H7 (cell line): ENCODE measurements around the gene SGMS1. TPM values are rescaled to one million over a fixed set of nuclear protein-coding genes. Genes with fewer than 3 reads are reported as not detected.
"Not testable (repeated sequence)": the region's sequence is repeated elsewhere in the genome, so short reads cannot be mapped to it uniquely, and the experiment has no call there.

Source experiments
- DNase-seq: peaks from one replicate; pipeline ENCODE4 v3.0.0; 2012
- H3K27me3 ChIP-seq: 2 replicates; pipeline ENCODE4 v1.6.0; 2011; ENCODE audit warnings: mild to moderate bottlenecking, low read length; ENCODE audit not compliant: control insufficient read depth, insufficient read depth
- H3K36me3 ChIP-seq: replicated peaks from 2 replicates; pipeline ENCODE4 v1.5.1; 2011; ENCODE audit warnings: low read length; ENCODE audit not compliant: control insufficient read depth, insufficient read depth
- H3K4me3 ChIP-seq: 2 replicates; pipeline ENCODE4 v1.5.1; 2011; ENCODE audit warnings: low read depth, mild to moderate bottlenecking, control low read depth, low read length, moderate library complexity; ENCODE audit not compliant: insufficient read depth
- total RNA-seq: library from RNA; depleted of rRNA; stranded (reverse); fragments of >200 nt; shearing (Covaris generic); gene quantifications from 2 replicates; pipeline ENCODE4 v1.2.3, GENCODE V29; 2014

SGMS1 gene
- total RNA-seq, 1 experiment from 2014 or later, result 19.4 TPM

GRCh38 chr10:50470345-50470744 lies 153.4 kb downstream of the SGMS1 start:
- Histone ChIP-seq H3K36me3 (no peaks in the 10 kb centered on the region), H3K27me3 (no peaks in the 10 kb centered on the region), H3K4me3 (no peak overlapping the region)
- no peak for DNase-seq

GRCh38 chr10:50469778-50470193 lies 154.0 kb downstream of the SGMS1 start:
- Histone ChIP-seq H3K4me3 (no peak overlapping the region), H3K36me3 (no peaks in the 10 kb centered on the region), H3K27me3 (no peaks in the 10 kb centered on the region)
- no peak for DNase-seq

- Histone ChIP-seq H3K36me3 (no peaks in the 10 kb centered on the region), H3K4me3 (no peak overlapping the region), H3K27me3 (no peaks in the 10 kb centered on the region)
- no peak for DNase-seq
These were observed 154.5 kb downstream of the SGMS1 start for GRCh38 chr10:50469288-50469687.

GRCh38 chr10:50467209-50467608 lies 156.5 kb downstream of the SGMS1 start:
- H3K4me3 ChIP-seq, result no peak overlapping the region
- no peaks in the 10 kb centered on the region for H3K36me3 ChIP-seq
- H3K27me3 ChIP-seq, result no peaks in the 10 kb centered on the region
- no peak for DNase-seq

- no peak for DNase-seq
- Histone ChIP-seq H3K4me3 (no peak overlapping the region), H3K36me3 (no peaks in the 10 kb centered on the region; the same call in none of the 2 replicates), H3K27me3 (no peaks in the 10 kb centered on the region)
These were observed 159.7 kb downstream of the SGMS1 start for GRCh38 chr10:50464004-50464409.

GRCh38 chr10:50461834-50462233 lies 161.9 kb downstream of the SGMS1 start:
- no peak for DNase-seq

GRCh38 chr10:50461123-50461522 lies 162.6 kb downstream of the SGMS1 start:
- no peak overlapping the region for H3K4me3 ChIP-seq
- H3K27me3 ChIP-seq, result no peaks in the 10 kb centered on the region
- no peak for DNase-seq
- no peaks in the 10 kb centered on the region; the same call in none of the 2 replicates for H3K36me3 ChIP-seq

More at GRCh38 chr10:50461834-50462233, 161.9 kb downstream of the SGMS1 start:
- H3K27me3 ChIP-seq, result no peaks in the 10 kb centered on the region
- no peaks in the 10 kb centered on the region; the same call in none of the 2 replicates for H3K36me3 ChIP-seq
- H3K4me3 ChIP-seq, result no peak overlapping the region

GRCh38 chr10:50456719-50457118 lies 167.0 kb downstream of the SGMS1 start:
- H3K36me3 ChIP-seq, result no peaks in the 10 kb centered on the region; the same call in none of the 2 replicates
- H3K4me3 ChIP-seq, result no peak overlapping the region
- DNase-seq, result no peak
- H3K27me3 ChIP-seq, result no peaks in the 10 kb centered on the region

GRCh38 chr10:50453940-50454339 lies 169.8 kb downstream of the SGMS1 start:
- DNase-seq, result peak; percentile 17
- H3K27me3 ChIP-seq, result no peaks in the 10 kb centered on the region

GRCh38 chr10:50452603-50453002 lies 171.2 kb downstream of the SGMS1 start:
- no peak for DNase-seq
- H3K36me3 ChIP-seq, result no peaks in the 10 kb centered on the region
- no peaks in the 10 kb centered on the region for H3K27me3 ChIP-seq
- H3K4me3 ChIP-seq, result no peak overlapping the region

More at GRCh38 chr10:50453940-50454339, 169.8 kb downstream of the SGMS1 start:
- H3K36me3 ChIP-seq, result no peaks in the 10 kb centered on the region
- H3K4me3 ChIP-seq, result no peak overlapping the region

- no peaks in the 10 kb centered on the region for H3K36me3 ChIP-seq
- H3K27me3 ChIP-seq, result no peaks in the 10 kb centered on the region
- no peak for DNase-seq
- no peak overlapping the region for H3K4me3 ChIP-seq
These were observed 176.1 kb downstream of the SGMS1 start for GRCh38 chr10:50447691-50448090.

- H3K27me3 ChIP-seq, DNase-seq, H3K36me3 ChIP-seq, H3K4me3 ChIP-seq: not testable (repeated sequence)
These were observed 178.0 kb downstream of the SGMS1 start for GRCh38 chr10:50445777-50446176.

- no peaks in the 10 kb centered on the region for H3K36me3 ChIP-seq
- no peak overlapping the region for H3K4me3 ChIP-seq
- no peak for DNase-seq
- H3K27me3 ChIP-seq, result no peaks in the 10 kb centered on the region
These were observed 183.3 kb downstream of the SGMS1 start for GRCh38 chr10:50440489-50440888.

- H3K36me3 ChIP-seq, result no peaks in the 10 kb centered on the region
- no peak overlapping the region for H3K4me3 ChIP-seq
- DNase-seq, result no peak
- no peaks in the 10 kb centered on the region for H3K27me3 ChIP-seq
These were observed 183.9 kb downstream of the SGMS1 start for GRCh38 chr10:50439806-50440205.

GRCh38 chr10:50439187-50439586 lies 184.6 kb downstream of the SGMS1 start:
- no peak for DNase-seq
- H3K4me3 ChIP-seq, result no peak overlapping the region
- H3K36me3 ChIP-seq, result no peaks in the 10 kb centered on the region
- H3K27me3 ChIP-seq, result no peaks in the 10 kb centered on the region
